HL-60/S4 treated with retinoic acid at 250 ng/mL for 4 days and 3 days (cell line): ENCODE results near the gene SPECC1.
"Not testable (repeated sequence)": the region's sequence is repeated elsewhere in the genome, so short reads cannot be mapped to it uniquely, and the experiment has no call there.

Experiments
- in situ Hi-C: fragments of 300-500 bp; cut with MboI; formaldehyde crosslinking; loops from 2 replicates; pipeline ENCODE4 v1.7.0; 2022; ENCODE audit warnings: low sequenced_read_pairs

Gene SPECC1

DNA sequence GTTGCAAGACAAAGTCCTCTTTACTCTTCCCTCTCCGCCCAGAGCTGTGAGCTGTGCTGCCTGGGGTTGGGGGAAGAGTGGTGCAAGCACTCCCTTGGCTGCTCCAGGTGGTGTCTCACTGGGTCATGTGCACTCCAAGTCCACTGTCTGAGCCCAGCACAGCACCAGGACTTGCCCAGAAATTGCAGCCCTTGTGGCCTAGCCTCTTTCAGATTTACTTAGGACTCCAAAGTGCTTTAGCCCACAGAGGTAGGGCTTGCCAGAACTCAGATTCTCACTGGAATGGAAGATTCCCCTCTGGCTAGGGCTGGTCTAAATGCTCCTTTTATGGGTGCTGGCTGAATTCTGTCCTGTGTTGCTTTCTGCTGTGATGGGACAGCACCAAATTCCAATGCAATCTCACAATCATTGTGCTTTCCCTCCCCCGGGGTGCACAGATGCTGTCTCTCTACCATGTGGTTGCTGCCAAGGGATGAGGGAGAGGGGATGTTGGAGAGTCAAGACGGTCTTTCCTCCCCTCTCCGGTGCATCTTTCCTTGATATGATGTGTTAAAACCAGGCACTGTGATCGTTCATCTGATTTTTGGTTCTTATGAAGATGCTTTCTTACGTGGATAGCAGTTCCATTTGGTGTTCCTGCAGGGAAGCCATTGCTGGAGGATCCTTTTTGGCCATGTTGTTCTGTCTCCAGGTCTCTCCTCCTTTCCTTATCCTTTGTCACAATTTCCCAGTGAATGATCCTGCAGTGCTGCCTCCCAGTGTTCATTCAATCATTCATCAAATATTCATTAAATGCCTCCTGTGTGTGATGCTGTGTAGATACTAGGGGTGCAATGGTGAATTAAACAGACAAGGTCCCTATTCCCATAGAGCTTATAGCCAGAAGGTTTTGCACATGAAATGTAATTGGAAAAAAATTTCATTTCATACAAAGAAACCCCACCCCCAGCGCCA is 216.3 kb downstream of the SPECC1 start:
- in situ Hi-C loops: no loop called here

DNA sequence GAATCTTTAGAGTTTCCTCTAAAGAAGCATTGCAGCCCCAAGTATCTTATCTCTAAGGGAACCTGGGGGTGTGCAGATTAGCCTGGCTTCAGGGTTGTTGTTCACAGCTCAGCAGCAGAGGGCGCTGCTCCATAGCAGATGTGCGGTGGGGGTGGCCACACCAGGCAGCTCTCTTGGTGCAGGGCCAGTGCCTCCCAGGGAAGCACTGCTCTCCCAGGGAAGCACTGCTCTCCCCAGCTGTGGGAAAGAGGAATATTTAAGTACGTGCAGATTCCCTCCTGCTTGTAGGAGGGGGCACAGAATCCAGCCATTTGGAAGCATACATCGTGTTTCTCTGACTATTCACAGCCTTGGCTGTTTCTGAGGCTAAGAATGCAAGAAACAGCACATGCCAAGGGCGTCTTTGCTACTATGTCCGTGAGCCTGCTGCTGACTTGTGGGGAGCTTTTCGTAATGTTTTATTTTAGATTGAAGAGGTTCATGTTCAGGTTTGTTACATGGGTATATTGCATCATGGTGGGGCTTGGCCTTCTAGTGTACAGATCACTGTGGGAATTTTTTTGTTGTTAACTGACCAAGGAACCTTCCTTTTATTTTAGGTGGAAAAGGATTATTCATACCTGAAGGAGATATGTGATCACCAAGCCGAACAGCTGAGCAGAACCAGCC is 217.8 kb downstream of the SPECC1 start:
- in situ Hi-C loops: no loop called here

DNA sequence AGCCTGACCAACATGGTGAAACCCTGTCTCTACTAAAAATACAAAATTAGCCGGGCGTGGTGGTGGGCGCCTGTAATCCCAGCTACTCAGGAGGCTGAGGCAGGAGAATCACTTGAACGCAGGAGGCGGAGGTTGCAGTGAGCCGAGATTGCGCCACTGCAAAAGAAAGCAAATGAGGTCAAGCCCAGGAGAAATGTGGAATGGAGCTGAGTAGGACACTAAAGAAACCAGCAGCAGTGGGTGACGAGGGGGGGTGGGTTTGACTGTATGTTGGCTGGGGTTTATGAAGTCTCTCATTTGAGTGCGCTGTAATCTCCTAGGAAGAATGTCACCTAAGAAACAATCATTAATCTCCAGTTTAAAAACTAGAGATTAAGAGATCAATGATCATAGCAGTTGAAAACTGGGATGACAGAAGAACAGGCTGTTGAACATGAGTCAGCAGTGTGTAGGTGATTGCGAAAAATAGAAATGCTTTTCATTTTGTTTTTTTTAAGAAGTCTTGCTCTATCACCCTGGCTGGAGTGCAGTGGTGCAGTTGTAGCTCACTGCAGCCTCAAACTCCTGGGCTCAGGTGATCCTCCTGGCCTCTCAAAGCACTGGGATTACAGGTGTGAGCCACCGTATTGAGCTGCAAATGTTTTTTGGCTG is 218.7 kb downstream of the SPECC1 start:
- in situ Hi-C loops: not testable (repeated sequence)

DNA sequence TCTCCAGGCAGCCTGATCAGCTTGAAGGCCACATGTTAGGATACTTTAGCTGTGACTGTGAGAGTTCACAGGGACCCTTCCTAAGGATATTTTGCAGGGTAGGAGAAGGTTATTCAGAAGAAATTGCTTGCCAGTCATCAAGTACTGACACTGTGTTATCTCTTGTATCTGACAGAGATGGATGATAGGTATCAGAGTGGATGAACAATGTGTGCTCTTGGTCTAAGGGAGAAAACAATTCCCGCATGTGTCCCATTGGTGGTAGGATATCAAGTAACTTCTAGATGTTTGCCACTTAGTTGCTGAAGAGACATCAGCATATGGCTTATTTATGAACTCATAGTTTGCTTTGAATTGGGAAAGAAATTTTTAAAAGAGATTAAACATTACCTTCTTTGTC is 219.3 kb downstream of the SPECC1 start:
- in situ Hi-C loops: no loop called here

DNA sequence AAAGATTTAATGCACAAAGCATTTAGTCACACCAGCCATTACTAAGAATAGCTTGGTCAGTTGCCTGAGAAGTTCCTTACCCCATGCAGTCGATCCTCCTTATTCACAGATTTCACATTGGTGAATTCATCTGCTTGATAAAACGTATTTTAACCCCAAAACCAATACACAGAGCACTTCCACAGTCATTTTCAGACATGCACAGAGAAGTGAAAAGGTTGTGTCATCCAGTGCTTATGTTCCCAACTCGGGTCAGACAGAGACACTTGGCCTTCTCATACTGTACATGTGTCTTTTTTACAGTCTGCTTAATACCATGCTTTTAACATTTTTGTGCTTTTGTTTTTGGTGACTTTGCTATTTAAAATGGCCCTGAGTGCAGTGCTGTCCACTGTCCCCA is 219.7 kb downstream of the SPECC1 start:
- in situ Hi-C loops: no loop called here

DNA sequence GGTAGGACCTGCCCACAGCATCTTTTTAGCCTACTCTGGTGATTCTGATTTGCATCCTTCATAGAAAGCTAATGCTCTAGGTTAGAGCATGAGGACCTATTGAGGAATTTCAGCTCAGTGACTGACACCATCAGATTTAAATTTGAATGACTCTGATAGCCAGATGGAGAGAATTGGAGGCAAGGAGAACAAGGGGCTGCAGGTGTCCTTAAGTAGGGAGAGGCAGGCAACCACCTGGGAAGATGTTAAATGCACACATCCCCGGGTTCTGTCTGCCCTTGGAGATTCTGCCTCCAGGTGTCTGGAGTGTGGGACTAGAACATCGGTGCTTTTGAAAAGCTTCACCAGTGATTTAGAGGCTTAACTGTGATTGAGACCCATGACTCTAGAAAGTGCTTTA is 221.8 kb downstream of the SPECC1 start:
- in situ Hi-C loops: no loop called here

DNA sequence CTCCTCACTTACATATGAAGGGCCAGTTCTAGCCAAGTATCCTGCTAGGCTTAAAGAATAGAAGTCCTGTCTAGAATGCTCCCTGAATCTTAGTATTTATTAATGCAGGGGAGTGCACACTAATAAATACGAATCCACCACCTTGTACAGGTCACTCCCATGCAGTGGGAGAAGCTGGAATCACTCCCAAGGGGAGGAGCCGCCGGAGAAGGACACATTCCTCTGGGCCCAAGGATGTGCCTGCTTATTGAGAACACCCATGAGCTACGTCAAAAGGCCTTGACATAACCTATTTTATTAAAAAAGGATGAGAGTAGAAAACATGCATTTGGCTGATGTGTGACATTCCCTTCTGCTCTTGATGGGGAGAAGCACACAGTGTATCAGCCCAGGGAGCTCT is 223.5 kb downstream of the SPECC1 start:
- in situ Hi-C loops: no loop called here

DNA sequence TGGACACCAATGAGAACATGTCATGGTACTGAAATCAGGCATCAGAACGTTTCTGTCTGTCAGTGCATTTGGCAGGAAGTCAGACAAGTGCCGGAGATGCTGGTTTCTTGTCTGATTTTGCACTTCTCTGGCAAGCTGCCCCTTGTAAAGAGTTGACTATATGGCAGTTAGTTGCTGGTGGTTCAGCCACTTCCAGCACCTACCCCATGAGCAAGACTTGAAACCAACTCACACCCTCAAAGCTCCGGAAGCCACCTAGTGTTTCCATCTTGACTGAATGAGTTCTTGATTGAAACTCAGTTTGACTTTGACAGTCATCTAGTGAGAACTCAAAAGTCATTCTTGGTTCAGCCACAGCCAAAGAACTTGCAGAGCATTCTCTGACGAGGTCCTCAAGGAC is 225.1 kb downstream of the SPECC1 start:
- in situ Hi-C loops: no loop called here

DNA sequence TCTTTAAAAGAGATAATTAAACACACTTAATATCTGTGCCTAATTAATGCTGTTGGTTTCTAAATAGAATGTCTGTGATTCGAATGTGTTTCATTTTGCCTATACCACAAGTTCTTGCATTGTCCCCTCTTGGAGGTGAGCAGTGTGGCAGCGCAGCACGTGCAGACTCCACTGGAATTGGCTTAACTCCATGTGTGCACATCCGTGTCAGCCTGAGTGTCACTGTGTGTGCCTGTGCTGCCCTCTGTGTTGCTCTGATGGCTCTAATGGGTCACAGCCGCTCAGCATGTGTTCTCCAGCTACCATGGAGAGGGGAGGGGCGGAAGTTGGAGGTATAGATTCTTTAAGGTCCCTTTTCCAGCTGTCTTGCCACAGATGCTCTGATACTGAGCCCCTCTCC is 226.6 kb downstream of the SPECC1 start:
- in situ Hi-C loops: no loop called here

DNA sequence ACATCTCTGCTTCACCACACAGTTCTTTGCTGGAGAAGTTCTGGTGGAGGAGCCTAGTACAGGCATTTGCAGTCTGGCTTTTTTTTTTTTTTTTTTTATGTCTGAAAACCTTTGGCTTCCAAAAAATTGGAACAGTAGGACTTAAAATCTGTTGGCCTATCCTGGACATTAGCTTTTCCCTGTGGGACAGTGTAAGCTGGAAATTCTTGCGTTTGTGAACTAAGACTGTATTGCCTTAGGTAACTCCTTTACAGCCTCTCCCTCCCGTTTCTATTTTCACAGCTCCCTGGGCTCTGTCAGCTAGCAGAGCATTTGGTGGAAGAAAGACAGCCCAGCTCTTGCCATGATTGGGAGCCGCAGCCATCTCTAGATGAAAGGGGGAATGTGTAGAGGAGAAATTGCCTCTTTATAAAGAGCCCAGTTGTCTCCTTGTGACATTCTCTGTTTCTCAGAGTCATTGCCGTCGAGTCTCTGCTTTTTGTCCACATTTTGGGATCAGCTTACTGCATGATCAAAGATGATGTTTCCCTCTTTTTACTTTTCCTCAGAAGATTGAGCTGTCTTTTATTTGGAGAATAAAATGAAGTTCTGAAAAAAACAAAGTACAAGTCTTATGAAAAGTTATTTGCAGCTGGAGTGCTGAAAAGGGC is 227.5 kb downstream of the SPECC1 start:
- in situ Hi-C loops: no loop called here

DNA sequence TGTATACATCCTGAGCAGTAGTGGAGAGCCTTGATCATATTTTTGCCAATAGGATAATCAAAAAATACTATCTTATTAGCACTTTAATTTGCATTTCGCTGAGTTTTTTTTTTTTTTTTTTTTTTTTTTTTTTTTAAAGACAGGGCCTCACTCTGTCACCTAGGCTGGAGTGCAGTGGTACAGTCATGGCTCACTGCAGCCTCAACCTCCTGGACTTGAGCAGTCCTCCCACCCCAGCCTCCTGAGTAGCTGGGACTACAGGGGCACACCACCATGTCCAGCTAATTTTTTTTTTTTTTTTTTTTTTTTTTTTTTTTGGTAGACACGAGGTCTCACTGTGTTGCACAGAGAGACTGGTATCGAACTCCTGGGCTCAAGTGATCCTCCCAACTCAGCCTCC is 230.6 kb downstream of the SPECC1 start:
- in situ Hi-C loops: not testable (repeated sequence)

DNA sequence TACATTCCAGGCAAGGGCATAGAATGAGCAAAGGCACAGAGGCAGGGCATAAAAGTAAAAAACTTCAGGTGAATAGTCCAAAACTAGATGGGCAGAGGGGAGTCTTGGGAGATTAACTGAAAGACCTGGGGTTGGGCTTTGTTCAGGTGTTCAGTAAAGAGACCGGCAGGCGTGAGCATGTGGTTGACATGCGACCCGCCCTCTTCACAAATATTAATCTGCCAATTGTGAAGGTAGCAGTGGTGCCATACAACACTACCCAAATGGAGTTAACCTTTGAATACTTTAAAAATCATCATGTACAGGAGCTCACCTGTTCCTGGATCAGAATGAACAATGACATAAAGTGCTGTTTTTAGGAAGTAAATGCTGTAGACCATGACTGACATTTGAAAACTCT is 232.7 kb downstream of the SPECC1 start:
- in situ Hi-C loops: no loop called here

DNA sequence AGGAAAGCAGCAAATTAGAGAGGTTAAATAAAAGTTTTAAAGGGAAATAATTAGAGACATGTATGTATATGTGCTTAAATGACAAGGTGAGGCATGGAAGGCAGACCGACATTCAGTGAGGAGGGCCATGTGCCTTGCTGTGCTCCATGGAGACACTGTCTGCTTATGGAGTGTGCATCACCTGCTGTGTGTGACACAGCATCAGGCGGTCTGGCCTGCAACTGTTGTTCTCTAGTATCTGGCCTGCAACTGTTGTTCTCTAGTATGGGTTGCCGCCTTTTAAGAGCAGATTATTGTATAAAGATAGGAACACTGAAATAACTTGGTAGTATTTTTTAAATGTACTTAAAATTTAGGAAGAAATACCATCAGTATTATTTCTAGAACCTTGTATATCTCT is 233.1 kb downstream of the SPECC1 start:
- in situ Hi-C loops: no loop called here

DNA sequence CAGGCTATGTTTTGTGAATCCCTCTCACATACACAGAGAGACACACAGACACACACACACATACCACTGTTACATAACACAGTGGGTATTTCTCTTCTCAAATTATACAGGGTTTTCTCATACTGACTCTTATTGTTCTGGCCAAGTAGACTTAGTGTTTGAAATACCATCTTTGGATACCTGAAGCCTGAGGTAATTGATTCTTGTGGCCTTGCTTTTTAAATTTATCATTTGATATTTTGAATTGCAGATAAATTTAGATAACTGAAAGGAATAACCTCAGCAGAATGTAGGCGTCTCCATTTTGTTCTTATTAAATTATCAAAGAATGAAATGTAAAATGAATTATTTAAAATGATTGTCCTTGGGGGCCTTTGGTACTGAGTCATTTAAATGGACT is 234.4 kb downstream of the SPECC1 start:
- in situ Hi-C loops: no loop called here

DNA sequence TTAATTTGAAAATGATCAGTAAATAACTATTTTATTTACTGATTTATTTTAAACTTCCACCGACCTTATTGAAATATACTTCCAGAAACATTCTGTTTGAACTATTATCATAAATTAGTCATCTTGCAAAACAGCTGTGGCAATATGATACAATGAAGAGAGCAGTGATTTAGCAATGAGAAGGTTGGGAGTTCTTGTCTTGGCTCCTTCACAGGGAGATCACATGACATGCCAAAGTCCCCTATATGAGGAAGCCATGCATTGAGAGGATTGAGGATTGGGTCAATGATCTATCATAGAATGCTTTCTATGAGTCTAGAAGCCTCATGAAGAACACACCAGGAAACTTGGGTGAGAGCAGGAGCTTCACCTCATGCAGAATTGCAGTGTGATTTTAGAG is 235.5 kb downstream of the SPECC1 start:
- in situ Hi-C loops: no loop called here

DNA sequence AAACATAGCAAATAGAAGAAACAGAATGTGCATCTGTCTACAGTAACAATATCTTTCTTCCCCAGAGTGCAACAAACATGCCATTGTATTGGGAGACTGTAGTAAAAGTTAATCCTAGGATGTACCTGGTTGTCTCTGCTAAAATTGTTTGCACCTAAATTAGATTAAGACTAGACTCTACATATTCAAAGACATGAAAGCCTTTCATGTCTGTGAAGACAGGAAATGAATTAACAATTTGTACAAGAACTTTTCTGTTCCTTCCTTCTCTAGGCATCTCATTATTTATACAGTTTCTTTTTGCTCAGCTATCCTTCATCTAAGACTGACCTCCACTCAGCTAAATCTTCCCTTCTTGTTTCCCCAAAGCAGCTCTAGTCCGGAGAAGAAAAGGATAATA is 237.5 kb downstream of the SPECC1 start:
- in situ Hi-C loops: no loop called here

DNA sequence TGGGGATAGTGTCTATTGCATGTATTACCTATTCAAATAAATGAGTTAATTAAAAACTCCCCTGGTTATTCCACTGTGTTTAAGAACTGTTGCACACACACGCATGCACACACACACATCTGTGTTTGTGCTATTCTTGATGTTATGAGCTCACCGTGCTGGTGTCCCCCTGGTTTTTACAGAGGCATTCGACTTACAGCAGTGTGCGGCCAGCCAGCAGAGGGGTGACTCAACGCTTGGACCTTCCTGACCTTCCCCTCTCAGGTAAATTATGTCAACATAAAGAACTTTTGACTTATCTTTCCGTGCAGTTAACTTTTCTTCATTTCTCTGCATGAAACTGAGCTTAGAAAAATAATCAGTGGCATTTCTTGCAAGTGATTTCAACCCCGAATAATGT is 244.2 kb downstream of the SPECC1 start:
- in situ Hi-C loops: no loop called here

DNA sequence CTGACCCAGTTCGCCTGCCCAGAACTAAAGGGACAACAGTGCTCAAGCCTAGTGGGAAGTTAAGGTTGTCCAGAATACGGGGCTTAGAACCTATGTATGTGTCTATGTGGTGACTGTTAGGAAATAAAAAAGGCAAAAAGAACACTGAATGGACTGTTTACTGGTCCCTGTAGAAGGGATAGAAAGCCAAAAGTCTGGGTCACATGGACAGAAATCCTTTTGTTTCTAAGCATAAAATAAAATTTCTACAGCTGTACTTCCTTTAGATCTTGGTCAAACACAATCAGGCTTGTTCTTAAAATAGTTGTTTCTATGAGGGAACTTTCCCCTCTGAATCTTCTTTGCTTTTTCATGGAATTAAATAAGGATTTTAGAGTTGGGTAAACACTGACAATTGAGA is 245.4 kb downstream of the SPECC1 start:
- in situ Hi-C loops: no loop called here

DNA sequence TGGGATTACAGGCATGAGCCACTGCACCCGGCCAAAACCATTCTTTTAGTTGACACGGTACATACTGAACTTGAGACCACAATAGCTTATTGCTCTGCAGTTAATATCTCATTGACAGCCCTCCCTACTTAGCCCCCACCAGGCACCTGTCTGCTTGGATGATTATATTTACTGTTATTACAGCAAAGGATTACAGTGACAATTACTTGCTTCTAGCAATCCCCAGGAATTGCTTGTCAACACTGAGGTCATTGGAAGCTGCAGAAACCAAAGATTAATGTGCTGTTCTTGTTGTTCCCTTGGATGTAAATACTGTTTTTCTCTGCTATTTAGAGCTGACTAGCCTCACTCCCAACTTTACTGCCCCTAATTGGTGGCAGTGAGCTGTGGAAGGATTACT is 247.0 kb downstream of the SPECC1 start:
- in situ Hi-C loops: no loop called here

DNA sequence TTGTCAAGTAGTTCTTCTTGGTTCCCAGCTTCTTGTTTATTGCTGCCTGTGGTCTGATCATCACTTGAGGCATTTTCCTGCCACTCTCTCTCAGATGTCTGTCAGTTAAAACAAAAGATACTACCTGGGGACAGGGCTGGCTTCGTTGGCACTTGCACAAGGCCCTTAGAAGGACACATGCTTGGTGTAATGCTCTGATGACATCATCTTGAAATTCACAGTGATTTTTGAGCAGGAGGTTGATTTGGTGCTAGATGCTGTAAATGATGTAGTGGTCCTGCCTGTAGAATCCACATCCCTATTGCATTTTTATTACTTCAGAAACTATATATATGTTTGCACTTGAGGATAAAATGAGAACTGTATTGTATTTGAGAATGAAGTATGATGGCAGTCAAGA is 247.8 kb downstream of the SPECC1 start:
- in situ Hi-C loops: no loop called here

DNA sequence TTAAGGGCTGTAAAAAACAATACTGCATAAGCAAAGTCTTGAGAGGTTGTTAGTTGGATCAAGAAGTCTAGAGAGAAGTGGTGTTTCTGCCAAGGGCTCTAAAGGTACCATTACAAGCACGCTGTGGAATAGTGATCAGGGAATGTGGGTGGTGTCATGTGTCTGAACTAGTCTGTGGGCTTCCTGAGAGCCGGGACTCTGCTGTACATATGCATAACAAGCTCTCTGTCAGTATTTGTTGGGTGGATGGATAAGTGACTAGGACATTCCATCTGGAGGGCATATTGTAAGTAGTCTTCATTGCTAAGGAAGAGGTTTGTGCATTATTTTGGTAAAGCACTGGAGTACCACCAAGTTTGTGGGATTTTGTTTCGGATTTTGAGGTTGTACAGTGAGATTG is 248.6 kb downstream of the SPECC1 start:
- in situ Hi-C loops: no loop called here
